WTC11 (cell line): ENCODE measurements around the gene SMIM1. TPM values are rescaled to one million over a fixed set of nuclear protein-coding genes. Genes with fewer than 3 reads are reported as not detected.

Source experiments
- ATAC-seq: fragments of 200-7000 bp; cut with Tn5 transposase; 2 replicates; pipeline ENCODE4 v1.10.0; 2021; ENCODE audit warnings: mild to moderate bottlenecking, moderate library complexity
- CTCF ChIA-PET: fragments of 300-600 bp; sonication (Branson Sonifier 250); formaldehyde crosslinking; loops from one replicate; lab custom pipeline; 2021; ENCODE audit warnings: antibody characterized with exemption; lab: Charles Lee
- POLR2A ChIA-PET: fragments of 350-600 bp; sonication (Branson Sonifier 250); formaldehyde crosslinking; loops from one replicate; lab custom pipeline; 2021; ENCODE audit warnings: antibody characterized with exemption; lab: Charles Lee
- DNase-seq: peaks from one replicate; pipeline ENCODE4 v3.0.0; 2021; ENCODE audit warnings: low spot score
- H3K27ac Mint-ChIP-seq: 2 replicates; pipeline ENCODE4 v1.8.0; 2021; ENCODE audit warnings: mixed read lengths
- H3K27me3 Mint-ChIP-seq: 2 replicates; pipeline ENCODE4 v1.8.0; 2021; ENCODE audit warnings: low read depth, mild to moderate bottlenecking, moderate library complexity, mixed read lengths
- H3K36me3 Mint-ChIP-seq: 2 replicates; pipeline ENCODE4 v1.8.0; 2021; ENCODE audit warnings: mixed read lengths
- H3K4me1 Mint-ChIP-seq: 2 replicates; pipeline ENCODE4 v1.8.0; 2022; ENCODE audit warnings: mixed read lengths
- H3K4me3 Mint-ChIP-seq: 2 replicates; pipeline ENCODE4 v1.8.0; 2021; ENCODE audit warnings: mild to moderate bottlenecking, moderate library complexity, mixed read lengths
- H3K9me3 Mint-ChIP-seq: 2 replicates; pipeline ENCODE4 v1.8.0; 2021; ENCODE audit warnings: mixed read lengths
- CBFB ChIP-seq: sonication (generic); formaldehyde crosslinking; IDR thresholded peaks from 2 replicates; pipeline ENCODE4 v1.8.1; 2022; ENCODE audit warnings: mild to moderate bottlenecking, low read depth, missing genetic modification reagents
- CREB1 ChIP-seq: sonication (generic); formaldehyde crosslinking; IDR thresholded peaks from 2 replicates; pipeline ENCODE4 v1.8.0; 2023; ENCODE audit warnings: mild to moderate bottlenecking, missing genetic modification reagents
- ELF4 ChIP-seq: sonication (generic); formaldehyde crosslinking; IDR thresholded peaks from 2 replicates; pipeline ENCODE4 v1.8.1; 2022; ENCODE audit warnings: low read depth, mild to moderate bottlenecking, moderate library complexity, missing genetic modification reagents
- EMX1 ChIP-seq: fragments of 250-450 bp; sonication (Bioruptor Pico); IDR thresholded peaks from 2 replicates; pipeline ENCODE4 v1.8.0; 2021; ENCODE audit warnings: mild to moderate bottlenecking
- ESRRA ChIP-seq: sonication (generic); formaldehyde crosslinking; IDR thresholded peaks from 2 replicates; pipeline ENCODE4 v1.8.1; 2022; ENCODE audit warnings: mild to moderate bottlenecking, missing genetic modification reagents, borderline replicate concordance
- FOXP1 ChIP-seq: sonication (generic); formaldehyde crosslinking; IDR thresholded peaks from 2 replicates; pipeline ENCODE4 v1.8.0; 2022; ENCODE audit warnings: missing genetic modification reagents, mild to moderate bottlenecking, moderate library complexity, borderline replicate concordance
- JUN ChIP-seq: sonication (generic); formaldehyde crosslinking; IDR thresholded peaks from 2 replicates; pipeline ENCODE4 v1.8.0; 2023; ENCODE audit warnings: mild to moderate bottlenecking, missing genetic modification reagents
- MXD4 ChIP-seq: fragments of 250-450 bp; sonication (Bioruptor Pico); IDR thresholded peaks from 2 replicates; pipeline ENCODE4 v1.8.0; 2021; ENCODE audit warnings: mild to moderate bottlenecking, moderate library complexity, borderline replicate concordance
- NFE2L1 ChIP-seq: sonication (generic); formaldehyde crosslinking; IDR thresholded peaks from 2 replicates; pipeline ENCODE4 v1.8.1; 2023; ENCODE audit warnings: missing genetic modification reagents
- NR1H2 ChIP-seq: sonication (generic); formaldehyde crosslinking; IDR thresholded peaks from 2 replicates; pipeline ENCODE4 v1.9.0; 2021; ENCODE audit warnings: mild to moderate bottlenecking, moderate library complexity, missing genetic modification reagents
- OVOL2 ChIP-seq: fragments of 250-450 bp; sonication (Bioruptor Pico); IDR thresholded peaks from 2 replicates; pipeline ENCODE4 v1.9.0; 2021; ENCODE audit warnings: mild to moderate bottlenecking, borderline replicate concordance
- ZBTB21 ChIP-seq: sonication (generic); formaldehyde crosslinking; IDR thresholded peaks from 2 replicates; pipeline ENCODE4 v1.8.1; 2023; ENCODE audit warnings: mild to moderate bottlenecking, missing genetic modification reagents, borderline replicate concordance
- ZNF138 ChIP-seq: sonication (generic); formaldehyde crosslinking; conservative IDR thresholded peaks from 2 replicates; pipeline ENCODE4 v1.8.1; 2022; ENCODE audit warnings: mild to moderate bottlenecking, moderate library complexity, missing genetic modification reagents
- total RNA-seq: library from RNA; stranded (reverse); gene quantifications from 3 replicates; pipeline ENCODE4 v1.2.3, GENCODE V29; 2021
- TF ChIP-seq, protein P1 (sequence below): sonication (generic); formaldehyde crosslinking; IDR thresholded peaks from 2 replicates; pipeline ENCODE4 v1.8.0; 2022; ENCODE audit warnings: mild to moderate bottlenecking, missing genetic modification reagents
- TF ChIP-seq, protein P2 (sequence below): sonication (generic); formaldehyde crosslinking; IDR thresholded peaks from 2 replicates; pipeline ENCODE4 v1.8.1; 2023; ENCODE audit warnings: mild to moderate bottlenecking, moderate library complexity, missing genetic modification reagents
- TF ChIP-seq, protein P3 (sequence below): sonication (generic); formaldehyde crosslinking; IDR thresholded peaks from 2 replicates; pipeline ENCODE4 v1.8.1; 2023; ENCODE audit warnings: mild to moderate bottlenecking, missing genetic modification reagents
- TF ChIP-seq, protein P4 (sequence below): sonication (generic); formaldehyde crosslinking; IDR thresholded peaks from 2 replicates; pipeline ENCODE4 v1.8.1; 2022; ENCODE audit warnings: low read depth, mild to moderate bottlenecking, moderate library complexity, missing genetic modification reagents, borderline replicate concordance
- TF ChIP-seq, protein P5 (sequence below): sonication (generic); formaldehyde crosslinking; IDR thresholded peaks from 2 replicates; pipeline ENCODE4 v1.8.0; 2023; ENCODE audit warnings: missing genetic modification reagents

Gene SMIM1
- total RNA-seq, 1 experiment from 2014 or later = 10.2 TPM

DNA sequence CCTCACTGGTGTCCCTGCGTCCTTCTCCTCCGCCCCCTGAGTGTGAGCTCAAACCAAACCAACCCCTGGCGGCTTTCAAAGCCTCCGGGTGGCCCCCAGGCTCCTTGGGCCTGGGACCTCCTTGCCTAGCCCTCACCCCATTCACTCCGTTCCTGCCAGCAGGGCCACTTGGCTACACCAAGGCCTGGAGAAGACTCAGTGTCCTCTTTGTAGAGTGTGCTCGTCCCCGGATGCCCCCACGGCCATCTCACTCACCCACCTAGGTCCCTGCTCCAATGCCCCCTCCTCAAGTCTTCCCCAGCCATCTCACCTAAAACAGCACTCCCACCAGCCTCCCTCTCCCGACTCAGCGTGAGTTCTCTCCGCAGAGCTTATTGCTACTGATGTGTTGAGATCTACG, 27.5 kb upstream of the SMIM1 start (continued):
- TF ChIP-seq, protein P1, sequence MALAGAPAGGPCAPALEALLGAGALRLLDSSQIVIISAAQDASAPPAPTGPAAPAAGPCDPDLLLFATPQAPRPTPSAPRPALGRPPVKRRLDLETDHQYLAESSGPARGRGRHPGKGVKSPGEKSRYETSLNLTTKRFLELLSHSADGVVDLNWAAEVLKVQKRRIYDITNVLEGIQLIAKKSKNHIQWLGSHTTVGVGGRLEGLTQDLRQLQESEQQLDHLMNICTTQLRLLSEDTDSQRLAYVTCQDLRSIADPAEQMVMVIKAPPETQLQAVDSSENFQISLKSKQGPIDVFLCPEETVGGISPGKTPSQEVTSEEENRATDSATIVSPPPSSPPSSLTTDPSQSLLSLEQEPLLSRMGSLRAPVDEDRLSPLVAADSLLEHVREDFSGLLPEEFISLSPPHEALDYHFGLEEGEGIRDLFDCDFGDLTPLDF (CRISPR knock-in tag) = no peak
- TF ChIP-seq NR1H2 (CRISPR knock-in tag) = no peak
- no peak for TF ChIP-seq FOXP1 (CRISPR knock-in tag)
- no peak for TF ChIP-seq JUN (CRISPR knock-in tag)
- TF ChIP-seq ZNF138 (CRISPR knock-in tag) = no peak
- no peak for TF ChIP-seq CREB1 (CRISPR knock-in tag)
- no peak for TF ChIP-seq MXD4 (CRISPR knock-in tag)
- TF ChIP-seq EMX1 (CRISPR knock-in tag) = no peak
- TF ChIP-seq, protein P2, sequence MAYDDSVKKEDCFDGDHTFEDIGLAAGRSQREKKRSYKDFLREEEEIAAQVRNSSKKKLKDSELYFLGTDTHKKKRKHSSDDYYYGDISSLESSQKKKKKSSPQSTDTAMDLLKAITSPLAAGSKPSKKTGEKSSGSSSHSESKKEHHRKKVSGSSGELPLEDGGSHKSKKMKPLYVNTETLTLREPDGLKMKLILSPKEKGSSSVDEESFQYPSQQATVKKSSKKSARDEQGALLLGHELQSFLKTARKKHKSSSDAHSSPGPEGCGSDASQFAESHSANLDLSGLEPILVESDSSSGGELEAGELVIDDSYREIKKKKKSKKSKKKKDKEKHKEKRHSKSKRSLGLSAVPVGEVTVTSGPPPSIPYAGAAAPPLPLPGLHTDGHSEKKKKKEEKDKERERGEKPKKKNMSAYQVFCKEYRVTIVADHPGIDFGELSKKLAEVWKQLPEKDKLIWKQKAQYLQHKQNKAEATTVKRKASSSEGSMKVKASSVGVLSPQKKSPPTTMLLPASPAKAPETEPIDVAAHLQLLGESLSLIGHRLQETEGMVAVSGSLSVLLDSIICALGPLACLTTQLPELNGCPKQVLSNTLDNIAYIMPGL (CRISPR knock-in tag) = no peak
- TF ChIP-seq, protein P3, sequence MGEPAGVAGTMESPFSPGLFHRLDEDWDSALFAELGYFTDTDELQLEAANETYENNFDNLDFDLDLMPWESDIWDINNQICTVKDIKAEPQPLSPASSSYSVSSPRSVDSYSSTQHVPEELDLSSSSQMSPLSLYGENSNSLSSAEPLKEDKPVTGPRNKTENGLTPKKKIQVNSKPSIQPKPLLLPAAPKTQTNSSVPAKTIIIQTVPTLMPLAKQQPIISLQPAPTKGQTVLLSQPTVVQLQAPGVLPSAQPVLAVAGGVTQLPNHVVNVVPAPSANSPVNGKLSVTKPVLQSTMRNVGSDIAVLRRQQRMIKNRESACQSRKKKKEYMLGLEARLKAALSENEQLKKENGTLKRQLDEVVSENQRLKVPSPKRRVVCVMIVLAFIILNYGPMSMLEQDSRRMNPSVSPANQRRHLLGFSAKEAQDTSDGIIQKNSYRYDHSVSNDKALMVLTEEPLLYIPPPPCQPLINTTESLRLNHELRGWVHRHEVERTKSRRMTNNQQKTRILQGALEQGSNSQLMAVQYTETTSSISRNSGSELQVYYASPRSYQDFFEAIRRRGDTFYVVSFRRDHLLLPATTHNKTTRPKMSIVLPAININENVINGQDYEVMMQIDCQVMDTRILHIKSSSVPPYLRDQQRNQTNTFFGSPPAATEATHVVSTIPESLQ (CRISPR knock-in tag) = no peak
- TF ChIP-seq, protein P4, sequence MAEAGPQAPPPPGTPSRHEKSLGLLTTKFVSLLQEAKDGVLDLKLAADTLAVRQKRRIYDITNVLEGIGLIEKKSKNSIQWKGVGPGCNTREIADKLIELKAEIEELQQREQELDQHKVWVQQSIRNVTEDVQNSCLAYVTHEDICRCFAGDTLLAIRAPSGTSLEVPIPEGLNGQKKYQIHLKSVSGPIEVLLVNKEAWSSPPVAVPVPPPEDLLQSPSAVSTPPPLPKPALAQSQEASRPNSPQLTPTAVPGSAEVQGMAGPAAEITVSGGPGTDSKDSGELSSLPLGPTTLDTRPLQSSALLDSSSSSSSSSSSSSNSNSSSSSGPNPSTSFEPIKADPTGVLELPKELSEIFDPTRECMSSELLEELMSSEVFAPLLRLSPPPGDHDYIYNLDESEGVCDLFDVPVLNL (CRISPR knock-in tag) = no peak
- no peak for TF ChIP-seq CBFB (CRISPR knock-in tag)
- no peak for TF ChIP-seq NFE2L1 (CRISPR knock-in tag)
- TF ChIP-seq ZBTB21 = no peak
- no peak for TF ChIP-seq ESRRA (CRISPR knock-in tag)
- TF ChIP-seq OVOL2 (CRISPR knock-in tag) = no peak

DNA sequence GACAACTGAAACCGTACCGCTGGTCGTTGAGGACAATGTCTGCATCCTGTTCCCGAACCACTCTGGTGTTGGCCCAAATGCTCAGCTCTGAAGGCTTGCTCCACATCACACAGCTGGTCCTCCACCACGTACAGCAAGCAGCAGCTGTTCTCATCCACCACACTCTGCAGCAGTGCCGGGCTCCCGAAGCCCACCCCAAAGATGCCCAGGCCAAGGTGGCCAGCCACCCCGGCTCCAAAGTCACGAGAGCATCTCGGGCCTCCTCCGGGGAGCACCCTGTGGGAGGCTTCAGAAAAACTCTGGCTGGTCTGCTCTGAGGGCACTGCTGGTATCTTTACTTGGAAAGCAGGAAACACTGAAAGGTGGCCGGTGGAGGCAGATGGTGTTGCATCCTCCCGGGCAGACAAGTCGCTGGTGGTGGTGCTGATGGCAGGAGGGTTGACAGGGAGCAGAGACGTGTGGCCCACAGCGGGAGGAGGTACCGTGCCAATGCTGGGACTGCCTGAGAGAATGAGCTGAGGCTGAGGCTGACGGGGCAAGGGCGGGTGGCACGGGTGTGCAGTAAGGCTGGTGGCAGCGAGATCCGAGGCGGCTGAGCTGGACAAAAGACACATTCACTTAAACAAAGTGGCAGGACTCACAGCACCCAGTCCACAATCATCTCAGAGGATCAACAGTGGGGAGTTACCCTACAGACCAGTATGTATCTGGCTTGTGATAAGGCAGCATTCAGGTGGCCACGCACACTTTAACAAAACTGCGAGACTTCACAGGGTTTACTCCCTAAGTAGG, 26.8 kb upstream of the SMIM1 start:
- Mint-ChIP-seq H3K27ac (peak overlapping the region; percentile 97), H3K4me1 (peaks cover 30% of the 10 kb centered on the region), H3K36me3 (peaks cover 26% of the 10 kb centered on the region), H3K9me3 (no peaks in the 10 kb centered on the region), H3K4me3 (peak overlapping the region; percentile 96), H3K27me3 (peaks cover 5% of the 10 kb centered on the region; the same call in 1 of the 2 replicates)
- DNase-seq (no peak), ATAC-seq (no peak)
- POLR2A ChIA-PET = interaction anchor here (0.9 kb wide), 1 partner anchor 26 kb away, joined by 3 read pairs; no protein-coding TSS in a partner anchor
- CTCF ChIA-PET = interaction anchor here (1.1 to 4.8 kb wide), 3 partner anchors 19 to 30 kb away, joined by 3 to 22 read pairs (median 6); no protein-coding TSS in a partner anchor
- no peak for TF ChIP-seq ELF4
- TF ChIP-seq, protein P5, sequence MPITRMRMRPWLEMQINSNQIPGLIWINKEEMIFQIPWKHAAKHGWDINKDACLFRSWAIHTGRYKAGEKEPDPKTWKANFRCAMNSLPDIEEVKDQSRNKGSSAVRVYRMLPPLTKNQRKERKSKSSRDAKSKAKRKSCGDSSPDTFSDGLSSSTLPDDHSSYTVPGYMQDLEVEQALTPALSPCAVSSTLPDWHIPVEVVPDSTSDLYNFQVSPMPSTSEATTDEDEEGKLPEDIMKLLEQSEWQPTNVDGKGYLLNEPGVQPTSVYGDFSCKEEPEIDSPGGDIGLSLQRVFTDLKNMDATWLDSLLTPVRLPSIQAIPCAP = 0 out of 2 replicates have a peak, but pooled peaks have one; percentile 45
